ENCODE measurements around the gene RTP3. TPM values are rescaled to one million over a fixed set of nuclear protein-coding genes. Genes with fewer than 3 reads are reported as not detected.

Gene RTP3
- total RNA-seq, 4 donors from 2014 or later: not detected

- intact Hi-C loops (cut with DNase I): loop anchor here (10.0 kb wide), 1 partner anchor 143 kb away; no protein-coding TSS in a partner anchor
- H3K9me3 ChIP-seq: no peaks in the 10 kb centered on the region
- no peak overlapping the region for H3K4me3 ChIP-seq
- no peak overlapping the region for H3K27ac ChIP-seq
- WGBS, 2 donors: 57 to 60% methylated on average over 4 of the region's 4 CpGs
- TF ChIP-seq POLR2A (IDR thresholded peaks at IDR 0.05): no peak
- TF ChIP-seq, protein P1, sequence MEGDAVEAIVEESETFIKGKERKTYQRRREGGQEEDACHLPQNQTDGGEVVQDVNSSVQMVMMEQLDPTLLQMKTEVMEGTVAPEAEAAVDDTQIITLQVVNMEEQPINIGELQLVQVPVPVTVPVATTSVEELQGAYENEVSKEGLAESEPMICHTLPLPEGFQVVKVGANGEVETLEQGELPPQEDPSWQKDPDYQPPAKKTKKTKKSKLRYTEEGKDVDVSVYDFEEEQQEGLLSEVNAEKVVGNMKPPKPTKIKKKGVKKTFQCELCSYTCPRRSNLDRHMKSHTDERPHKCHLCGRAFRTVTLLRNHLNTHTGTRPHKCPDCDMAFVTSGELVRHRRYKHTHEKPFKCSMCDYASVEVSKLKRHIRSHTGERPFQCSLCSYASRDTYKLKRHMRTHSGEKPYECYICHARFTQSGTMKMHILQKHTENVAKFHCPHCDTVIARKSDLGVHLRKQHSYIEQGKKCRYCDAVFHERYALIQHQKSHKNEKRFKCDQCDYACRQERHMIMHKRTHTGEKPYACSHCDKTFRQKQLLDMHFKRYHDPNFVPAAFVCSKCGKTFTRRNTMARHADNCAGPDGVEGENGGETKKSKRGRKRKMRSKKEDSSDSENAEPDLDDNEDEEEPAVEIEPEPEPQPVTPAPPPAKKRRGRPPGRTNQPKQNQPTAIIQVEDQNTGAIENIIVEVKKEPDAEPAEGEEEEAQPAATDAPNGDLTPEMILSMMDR (IDR thresholded peaks at IDR 0.05): no peak
- H3K36me3 ChIP-seq: no peaks in the 10 kb centered on the region
- DNase-seq: no peak
- no peaks in the 10 kb centered on the region for H3K4me1 ChIP-seq
- peaks cover 0 to 26% (median 0%) of the 10 kb centered on the region in 4 donors for H3K27me3 ChIP-seq
Observed at GRCh38 chr3:46481636-46482035, 16.1 kb upstream of the RTP3 start.

GRCh38 chr3:46482632-46483350 lies 15.0 kb upstream of the RTP3 start:
- Histone ChIP-seq H3K4me1 (no peaks in the 10 kb centered on the region), H3K27me3 (peaks cover 0 to 25% (median 0%) of the 10 kb centered on the region in 4 donors), H3K9me3 (no peaks in the 10 kb centered on the region), H3K36me3 (no peaks in the 10 kb centered on the region), H3K27ac (no peak overlapping the region), H3K4me3 (no peak overlapping the region)
- 44 to 86% methylated on average over 1 of the region's 1 CpG for WGBS, 2 donors
- no peak for DNase-seq
- TF ChIP-seq, protein P1 (IDR thresholded peaks at IDR 0.05): no peak
- TF ChIP-seq POLR2A (IDR thresholded peaks at IDR 0.05): no peak
- intact Hi-C loops (cut with DNase I): loop anchor here (10.0 kb wide), 1 partner anchor 142 kb away; no protein-coding TSS in a partner anchor

DNA sequence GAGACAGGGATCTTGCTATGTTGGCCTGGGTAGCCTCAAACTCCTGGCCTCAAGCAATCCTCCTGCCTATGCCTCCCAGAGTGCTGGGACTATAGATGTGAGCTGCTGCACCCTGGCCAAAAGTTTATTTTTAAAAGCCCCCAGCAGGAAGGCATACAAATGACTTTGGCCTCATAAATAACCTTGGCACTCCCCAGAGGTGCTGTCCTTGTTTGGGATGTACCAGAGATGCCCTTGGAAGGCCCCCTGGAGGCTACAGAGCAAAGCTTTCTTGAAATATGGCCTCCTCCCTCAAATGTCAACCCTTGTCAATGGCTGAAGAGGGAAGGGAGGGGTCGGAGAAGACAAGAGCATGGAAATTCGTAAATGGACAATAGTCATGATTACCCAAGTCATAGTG lies 14.0 kb upstream of the RTP3 start:
- Histone ChIP-seq H3K36me3 (no peaks in the 10 kb centered on the region), H3K27me3 (peaks cover 0 to 27% (median 0%) of the 10 kb centered on the region in 4 donors), H3K4me3 (no peak overlapping the region), H3K9me3 (no peaks in the 10 kb centered on the region), H3K4me1 (peaks cover 0 to 4% (median 1%) of the 10 kb centered on the region in 3 donors), H3K27ac (no peak overlapping the region)
- DNase-seq: no peak
- intact Hi-C loops (cut with DNase I): loop anchor here (10.0 kb wide), 1 partner anchor 141 kb away; no protein-coding TSS in a partner anchor
- TF ChIP-seq POLR2A (IDR thresholded peaks at IDR 0.05): no peak
- TF ChIP-seq, protein P1 (IDR thresholded peaks at IDR 0.05): no peak
- WGBS, 2 donors: 86 to 95% methylated on average over 2 of the region's 2 CpGs

GRCh38 chr3:46484388-46484787 lies 13.4 kb upstream of the RTP3 start:
- no peaks in the 10 kb centered on the region for H3K9me3 ChIP-seq
- intact Hi-C loops (cut with DNase I): loop anchor here (10.0 kb wide), 1 partner anchor 140 kb away; no protein-coding TSS in a partner anchor
- H3K4me3 ChIP-seq: no peak overlapping the region
- no peaks in the 10 kb centered on the region for H3K36me3 ChIP-seq
- TF ChIP-seq POLR2A (IDR thresholded peaks at IDR 0.05): no peak
- TF ChIP-seq, protein P1 (IDR thresholded peaks at IDR 0.05): no peak
- H3K27me3 ChIP-seq: peaks cover 0 to 21% (median 0%) of the 10 kb centered on the region in 4 donors
- no peak for DNase-seq
- H3K4me1 ChIP-seq: peaks cover 0 to 8% (median 4%) of the 10 kb centered on the region in 3 donors
- WGBS, 2 donors: 100% methylated on average over 1 of the region's 1 CpG; no CpG with 5 or more reads in 1 of the 2 donors
- no peak overlapping the region for H3K27ac ChIP-seq

Data from esophagus squamous epithelium (tissue), 5 donors.